IPS-NIHi7 (cell line): ENCODE data around the gene EDEM3.
"Not testable (repeated sequence)": the region's sequence is repeated elsewhere in the genome, so short reads cannot be mapped to it uniquely, and the experiment has no call there.

ENCODE experiments used
- DNase-seq: peaks from one replicate; pipeline ENCODE4 v3.0.0; 2012; ENCODE audit warnings: mixed read lengths; ENCODE audit errors: extremely low spot score

Gene EDEM3

GRCh38 chr1:184770181-184770979, 15.7 kb upstream of the EDEM3 start:
- no peak for DNase-seq

GRCh38 chr1:184769241-184769640, 14.6 kb upstream of the EDEM3 start:
- DNase-seq, result no peak

- no peak for DNase-seq
Observed at GRCh38 chr1:184768467-184768866, 13.8 kb upstream of the EDEM3 start.

GRCh38 chr1:184767591-184767990, 12.9 kb upstream of the EDEM3 start:
- DNase-seq, result no peak

GRCh38 chr1:184764483-184764882, 9.8 kb upstream of the EDEM3 start:
- no peak for DNase-seq

GRCh38 chr1:184763520-184763919, 8.9 kb upstream of the EDEM3 start:
- DNase-seq, result not testable (repeated sequence)

- DNase-seq, result no peak
Observed at GRCh38 chr1:184761969-184762485, 7.4 kb upstream of the EDEM3 start.

- DNase-seq, result no peak
Observed at GRCh38 chr1:184759651-184760050, 5.0 kb upstream of the EDEM3 start.

GRCh38 chr1:184759112-184759511, 4.5 kb upstream of the EDEM3 start:
- DNase-seq, result no peak

GRCh38 chr1:184757891-184758290, 3.2 kb upstream of the EDEM3 start:
- DNase-seq, result no peak

GRCh38 chr1:184757406-184757805, 2.7 kb upstream of the EDEM3 start:
- no peak for DNase-seq

- peak; percentile 14 for DNase-seq
Observed at GRCh38 chr1:184755226-184756065, 788 bp upstream of the EDEM3 start.

- DNase-seq, result peak; percentile 40
Observed at GRCh38 chr1:184753608-184754475, 816 bp downstream of the EDEM3 start.

- no peak for DNase-seq
Observed at GRCh38 chr1:184753117-184753516, 1.5 kb downstream of the EDEM3 start.

- no peak for DNase-seq
Observed at GRCh38 chr1:184752656-184753055, 2.0 kb downstream of the EDEM3 start.

- no peak for DNase-seq
Observed at GRCh38 chr1:184748740-184749139, 5.9 kb downstream of the EDEM3 start.

GRCh38 chr1:184747089-184747955, 7.3 kb downstream of the EDEM3 start:
- DNase-seq, result no peak

GRCh38 chr1:184745929-184746638, 8.6 kb downstream of the EDEM3 start:
- no peak for DNase-seq

- no peak for DNase-seq
Observed at GRCh38 chr1:184745110-184745509, 9.5 kb downstream of the EDEM3 start.
